HCT116 (cell line): ENCODE measurements around the gene SLC35G3. TPM values are rescaled to one million over a fixed set of nuclear protein-coding genes. Genes with fewer than 3 reads are reported as not detected.

Experiments used
- ATAC-seq: fragments of 200-7000 bp; cut with Tn5 transposase; 2 replicates; pipeline ENCODE4 v1.9.1; 2020; ENCODE audit warnings: mild to moderate bottlenecking, moderate library complexity
- BruUV-seq: library from RNA; stranded (reverse); fragments of 400-500 nt; replicated peaks from 2 replicates; lab custom pipeline; 2021; lab: Mats Ljungman, UMichigan
- CTCF ChIA-PET: fragments of 300-600 bp; sonication (Branson Sonifier 250); formaldehyde crosslinking; loops from one replicate; lab custom pipeline; 2021; ENCODE audit warnings: antibody characterized with exemption; lab: Charles Lee
- POLR2A ChIA-PET: fragments of 300-600, 350-600 bp; sonication (Branson Sonifier 250); formaldehyde crosslinking; loops from one replicate; lab custom pipeline; 2021; ENCODE audit warnings: antibody characterized with exemption; lab: Charles Lee
- RAD21 ChIA-PET, 2 experiments: fragments of 300-600 bp; sonication (Branson Sonifier 250); formaldehyde crosslinking; loops; one replicate each; lab custom pipeline; 2023; ENCODE audit warnings: low total read pairs in 2 of 2; ENCODE audit not compliant: uncharacterized antibody in 2 of 2, unreplicated experiment in 2 of 2, low non-redundant PET in 1 of 2; lab: Charles Lee
- DNase-seq: peaks from one replicate; pipeline ENCODE4 v3.0.0-alpha.2; 2010; ENCODE audit warnings: low read depth, low spot score
- H2AFZ ChIP-seq: fragments of 200-600 bp; shearing (Covaris generic), sonication (generic); 2 replicates; pipeline ENCODE4 v1.6.1; 2017; ENCODE audit warnings: low read depth, mixed run types, mixed read lengths, antibody characterized with exemption, low read length; ENCODE audit not compliant: poor library complexity, severe bottlenecking
- H3K27ac ChIP-seq: 2 replicates; pipeline ENCODE4 v1.5.1; 2012; ENCODE audit warnings: low read depth, low read length
- H3K27me3 ChIP-seq: fragments of 200-600 bp; sonication (generic); 2 replicates; pipeline ENCODE4 v1.6.1; 2016; ENCODE audit warnings: mixed run types, low read length, mixed read lengths; ENCODE audit not compliant: insufficient read depth
- H3K36me3 ChIP-seq, 2 experiments: fragments of 200-500 bp in 1 of 2; fragments of 200-600 bp in 1 of 2; sonication (Bioruptor generic) in 1 of 2; sonication (generic) in 1 of 2; 2 replicates each; pipeline versions ENCODE4 v1.5.1 to v1.6.1; 2014 to 2016; ENCODE audit warnings: low read length in 2 of 2, inconsistent platforms in 1 of 2, mixed read lengths in 1 of 2, mixed run types in 1 of 2; ENCODE audit not compliant: insufficient read depth in 2 of 2, control insufficient read depth in 1 of 2
- H3K4me1 ChIP-seq, 2 experiments: fragments of 200-600 bp in 1 of 2; sonication (generic) in 1 of 2; 2 replicates each; pipeline versions ENCODE4 v1.5.1 to v1.6.1; 2012 to 2017; ENCODE audit warnings: low read length in 2 of 2, inconsistent platforms in 1 of 2, mild to moderate bottlenecking in 1 of 2, mixed read lengths in 1 of 2, mixed run types in 1 of 2, moderate library complexity in 1 of 2; ENCODE audit not compliant: insufficient read depth in 2 of 2, control insufficient read depth in 1 of 2
- H3K4me2 ChIP-seq: fragments of 200-600 bp; sonication (generic); 2 replicates; pipeline ENCODE4 v1.6.1; 2017; ENCODE audit warnings: mixed run types, low read length, mixed read lengths
- H3K4me3 ChIP-seq, 2 experiments: fragments of 200-600 bp in 1 of 2; sonication (generic) in 1 of 2; replicated peaks in 1 of 2; 2 replicates each; pipeline ENCODE4 v1.5.1; 2011 to 2016; ENCODE audit warnings: low read length in 2 of 2, control low read depth in 1 of 2, low read depth in 1 of 2, mild to moderate bottlenecking in 1 of 2, mixed read lengths in 1 of 2, mixed run types in 1 of 2
- H3K79me2 ChIP-seq: fragments of 200-600 bp; sonication (generic); 2 replicates; pipeline ENCODE4 v1.6.1; 2017; ENCODE audit warnings: mild to moderate bottlenecking, mixed run types, low read length, moderate library complexity, mixed read lengths; ENCODE audit not compliant: insufficient read depth
- H3K9ac ChIP-seq: fragments of 200-600 bp; sonication (generic); 2 replicates; pipeline ENCODE4 v1.6.1; 2016; ENCODE audit warnings: low read length, mixed read lengths
- H3K9me2 ChIP-seq: fragments of 200-600 bp; sonication (generic), shearing (Covaris generic); 2 replicates; pipeline ENCODE4 v1.6.1; 2017; ENCODE audit warnings: mixed run types, mild to moderate bottlenecking, moderate library complexity; ENCODE audit not compliant: insufficient read depth
- H3K9me3 ChIP-seq, 2 experiments: fragments of 200-500 bp in 1 of 2; fragments of 200-600 bp in 1 of 2; sonication (Bioruptor generic) in 1 of 2; sonication (generic) in 1 of 2; 2 replicates each; pipeline ENCODE4 v1.6.1; 2014 to 2017; ENCODE audit warnings: low read length in 2 of 2, mixed read lengths in 2 of 2, inconsistent platforms in 1 of 2, low read depth in 1 of 2, mild to moderate bottlenecking in 1 of 2, mixed run types in 1 of 2, moderate library complexity in 1 of 2; ENCODE audit not compliant: control insufficient read depth in 1 of 2, insufficient read depth in 1 of 2
- H4K20me1 ChIP-seq: fragments of 200-600 bp; sonication (generic), shearing (Covaris generic); 2 replicates; pipeline ENCODE4 v1.6.1; 2017; ENCODE audit warnings: mixed run types, mild to moderate bottlenecking, moderate library complexity; ENCODE audit not compliant: insufficient read depth
- CBX3 ChIP-seq: IDR thresholded peaks from 2 replicates; pipeline ENCODE4 v1.6.1; 2012; ENCODE audit warnings: low read depth
- CEBPB ChIP-seq: IDR thresholded peaks from 2 replicates; pipeline ENCODE4 v1.6.1; 2012; ENCODE audit warnings: low read depth
- EGR1 ChIP-seq: IDR thresholded peaks from 2 replicates; pipeline ENCODE4 v1.6.1; 2012; ENCODE audit warnings: low read depth
- ELF1 ChIP-seq: IDR thresholded peaks from 2 replicates; pipeline ENCODE4 v1.6.1; 2012; ENCODE audit warnings: low read depth, borderline replicate concordance
- EZH2 ChIP-seq: fragments of 200-600 bp; sonication (generic); IDR thresholded peaks from 2 replicates; pipeline ENCODE4 v1.6.1; 2017; ENCODE audit warnings: antibody characterized with exemption, mixed run types
- EZH2phosphoT487 ChIP-seq: fragments of 200-600 bp; IDR thresholded peaks from 2 replicates; pipeline ENCODE4 v1.6.1; 2018; ENCODE audit warnings: antibody characterized with exemption, borderline replicate concordance
- FOSL1 ChIP-seq: IDR thresholded peaks from 2 replicates; pipeline ENCODE4 v1.6.1; 2012; ENCODE audit warnings: low read depth
- JUND ChIP-seq: IDR thresholded peaks from 2 replicates; pipeline ENCODE4 v1.6.1; 2012
- MAX ChIP-seq: IDR thresholded peaks from 2 replicates; pipeline ENCODE4 v1.6.1; 2012
- SIN3A ChIP-seq: IDR thresholded peaks from 2 replicates; pipeline ENCODE4 v1.6.1; 2012; ENCODE audit warnings: low read depth
- SP1 ChIP-seq: IDR thresholded peaks from 2 replicates; pipeline ENCODE4 v1.6.1; 2012; ENCODE audit warnings: low read depth
- SRF ChIP-seq: IDR thresholded peaks from 2 replicates; pipeline ENCODE4 v1.6.1; 2012; ENCODE audit warnings: low read depth
- TCF7L2 ChIP-seq: IDR thresholded peaks from 2 replicates; pipeline ENCODE4 v1.7.0; 2011; ENCODE audit warnings: borderline replicate concordance, inconsistent platforms; ENCODE audit not compliant: insufficient read depth, insufficient read length; ENCODE audit errors: extremely low read depth
- YY1 ChIP-seq: IDR thresholded peaks from 2 replicates; pipeline ENCODE4 v1.6.1; 2011; ENCODE audit warnings: low read length, low read depth, moderate library complexity, mild to moderate bottlenecking; ENCODE audit not compliant: insufficient replicate concordance; ENCODE audit errors: extremely low read depth
- ZFX ChIP-seq: fragments of 450-650 bp; IDR thresholded peaks from 2 replicates; pipeline ENCODE4 v1.6.1; 2017
- ZNF274 ChIP-seq: fragments of 200-500 bp; sonication (Bioruptor generic); IDR thresholded peaks from 2 replicates; pipeline ENCODE4 v1.6.1; 2014; ENCODE audit warnings: mild to moderate bottlenecking, low read depth, low read length, inconsistent platforms
- intact Hi-C: fragments of 100-400 bp; cut with micrococcal nuclease; formaldehyde crosslinking; loops from 2 replicates; pipeline ENCODE4 v1.10.0; 2022
- total RNA-seq: library from RNA; stranded (reverse); gene quantifications from one replicate; pipeline ENCODE4 v1.2.1, GENCODE V29; 2021; ENCODE audit not compliant: unreplicated experiment
- TF ChIP-seq, protein P1 (sequence below): IDR thresholded peaks from 2 replicates; pipeline ENCODE4 v1.6.1; 2011; ENCODE audit warnings: mild to moderate bottlenecking, low read length, moderate library complexity; ENCODE audit not compliant: insufficient replicate concordance; ENCODE audit errors: extremely low read depth

SLC35G3 gene
- total RNA-seq, 1 experiment from 2014 or later, result not detected

DNA sequence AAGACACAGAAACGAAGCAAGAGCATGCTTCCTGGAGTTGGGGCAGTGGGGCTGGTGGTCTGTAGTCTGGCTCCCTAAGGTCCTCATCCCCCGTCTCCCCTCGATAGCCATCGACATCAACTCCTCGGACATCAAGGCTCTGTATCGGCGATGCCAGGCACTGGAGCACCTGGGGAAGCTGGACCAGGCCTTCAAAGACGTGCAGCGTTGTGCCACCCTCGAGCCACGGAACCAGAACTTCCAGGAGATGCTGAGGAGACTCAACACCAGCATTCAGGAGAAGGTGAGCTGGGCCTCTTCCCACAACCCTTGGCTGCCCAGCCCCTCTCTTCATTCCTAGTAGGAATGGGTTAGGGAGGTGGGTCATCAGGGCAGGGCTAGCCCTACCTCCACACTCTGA, 44.3 kb downstream of the SLC35G3 start:
- no peak for TF ChIP-seq CBX3
- no peak for TF ChIP-seq EZH2
- TF ChIP-seq SP1, result no peak
- no peak for TF ChIP-seq SRF
- TF ChIP-seq CEBPB, result no peak
- no peak for TF ChIP-seq YY1
- no peak for TF ChIP-seq EZH2phosphoT487
- no peak for TF ChIP-seq EGR1
- TF ChIP-seq FOSL1, result no peak
- TF ChIP-seq SIN3A, result no peak
- TF ChIP-seq JUND, result no peak
- TF ChIP-seq ELF1, result no peak
- no peak for TF ChIP-seq ZFX
- RAD21 ChIA-PET, result no interaction called here

DNA sequence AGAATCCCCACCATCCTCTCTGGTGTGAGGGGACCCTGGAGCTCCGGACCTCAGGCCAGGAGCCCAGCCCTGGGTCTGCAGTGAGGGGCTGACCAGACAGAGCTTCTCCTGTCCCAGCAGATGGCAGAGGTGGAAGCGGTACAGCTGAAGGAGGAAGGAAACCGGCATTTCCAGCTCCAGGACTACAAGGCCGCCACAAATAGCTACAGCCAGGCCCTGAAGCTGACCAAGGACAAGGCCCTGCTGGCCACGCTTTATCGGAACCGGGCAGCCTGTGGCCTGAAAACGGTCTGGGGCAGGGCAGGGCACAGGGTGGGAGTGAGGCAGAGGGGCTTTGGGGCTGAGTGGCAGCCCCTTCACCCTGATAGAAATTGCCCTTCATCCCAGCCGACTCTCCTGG, 46.0 kb downstream of the SLC35G3 start:
- Histone ChIP-seq H3K9me3 (no peaks in the 10 kb centered on the region), H3K27me3 (no peaks in the 10 kb centered on the region), H4K20me1 (no peaks in the 10 kb centered on the region), H3K36me3 (no peaks in the 10 kb centered on the region), H3K9ac (no peak overlapping the region), H3K4me2 (no peak overlapping the region), H3K9me2 (no peaks in the 10 kb centered on the region), H2AFZ (no peak overlapping the region), H3K4me1 (no peaks in the 10 kb centered on the region), H3K4me3 (no peak overlapping the region), H3K79me2 (no peaks in the 10 kb centered on the region), H3K27ac (no peak overlapping the region)
- BruUV-seq, result no TSS peak
- RAD21 ChIA-PET, result no interaction called here
- TF ChIP-seq FOSL1, result no peak
- TF ChIP-seq SIN3A, result no peak
- TF ChIP-seq, protein P1, sequence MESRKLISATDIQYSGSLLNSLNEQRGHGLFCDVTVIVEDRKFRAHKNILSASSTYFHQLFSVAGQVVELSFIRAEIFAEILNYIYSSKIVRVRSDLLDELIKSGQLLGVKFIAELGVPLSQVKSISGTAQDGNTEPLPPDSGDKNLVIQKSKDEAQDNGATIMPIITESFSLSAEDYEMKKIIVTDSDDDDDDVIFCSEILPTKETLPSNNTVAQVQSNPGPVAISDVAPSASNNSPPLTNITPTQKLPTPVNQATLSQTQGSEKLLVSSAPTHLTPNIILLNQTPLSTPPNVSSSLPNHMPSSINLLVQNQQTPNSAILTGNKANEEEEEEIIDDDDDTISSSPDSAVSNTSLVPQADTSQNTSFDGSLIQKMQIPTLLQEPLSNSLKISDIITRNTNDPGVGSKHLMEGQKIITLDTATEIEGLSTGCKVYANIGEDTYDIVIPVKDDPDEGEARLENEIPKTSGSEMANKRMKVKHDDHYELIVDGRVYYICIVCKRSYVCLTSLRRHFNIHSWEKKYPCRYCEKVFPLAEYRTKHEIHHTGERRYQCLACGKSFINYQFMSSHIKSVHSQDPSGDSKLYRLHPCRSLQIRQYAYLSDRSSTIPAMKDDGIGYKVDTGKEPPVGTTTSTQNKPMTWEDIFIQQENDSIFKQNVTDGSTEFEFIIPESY, result no peak
- TF ChIP-seq JUND, result no peak
- TF ChIP-seq EZH2, result no peak
- no peak for TF ChIP-seq TCF7L2
- no peak for TF ChIP-seq MAX
- no peak for TF ChIP-seq ZNF274
- TF ChIP-seq YY1, result no peak
- intact Hi-C loops, result no loop called here
- POLR2A ChIA-PET, result no interaction called here
- ATAC-seq (no peak), DNase-seq (no peak)
- CTCF ChIA-PET, result no interaction called here

More for the DNA sequence above, 44.3 kb downstream of the SLC35G3 start:
- Histone ChIP-seq H3K9me3 (no peaks in the 10 kb centered on the region), H3K79me2 (no peaks in the 10 kb centered on the region), H2AFZ (no peak overlapping the region), H3K4me2 (no peak overlapping the region), H3K27me3 (no peaks in the 10 kb centered on the region), H3K4me1 (no peaks in the 10 kb centered on the region), H3K9me2 (no peaks in the 10 kb centered on the region), H3K27ac (no peak overlapping the region), H4K20me1 (no peaks in the 10 kb centered on the region), H3K9ac (no peak overlapping the region), H3K36me3 (no peaks in the 10 kb centered on the region), H3K4me3 (no peak overlapping the region)
- CTCF ChIA-PET, result no interaction called here
- intact Hi-C loops, result no loop called here
- POLR2A ChIA-PET, result no interaction called here
- no TSS peak for BruUV-seq
- ATAC-seq (no peak), DNase-seq (no peak)
